ENCODE measurements around the gene KCNQ1.

- no peak for TF ChIP-seq POLR2A (IDR thresholded peaks at IDR 0.05)
- TF ChIP-seq, protein P1, sequence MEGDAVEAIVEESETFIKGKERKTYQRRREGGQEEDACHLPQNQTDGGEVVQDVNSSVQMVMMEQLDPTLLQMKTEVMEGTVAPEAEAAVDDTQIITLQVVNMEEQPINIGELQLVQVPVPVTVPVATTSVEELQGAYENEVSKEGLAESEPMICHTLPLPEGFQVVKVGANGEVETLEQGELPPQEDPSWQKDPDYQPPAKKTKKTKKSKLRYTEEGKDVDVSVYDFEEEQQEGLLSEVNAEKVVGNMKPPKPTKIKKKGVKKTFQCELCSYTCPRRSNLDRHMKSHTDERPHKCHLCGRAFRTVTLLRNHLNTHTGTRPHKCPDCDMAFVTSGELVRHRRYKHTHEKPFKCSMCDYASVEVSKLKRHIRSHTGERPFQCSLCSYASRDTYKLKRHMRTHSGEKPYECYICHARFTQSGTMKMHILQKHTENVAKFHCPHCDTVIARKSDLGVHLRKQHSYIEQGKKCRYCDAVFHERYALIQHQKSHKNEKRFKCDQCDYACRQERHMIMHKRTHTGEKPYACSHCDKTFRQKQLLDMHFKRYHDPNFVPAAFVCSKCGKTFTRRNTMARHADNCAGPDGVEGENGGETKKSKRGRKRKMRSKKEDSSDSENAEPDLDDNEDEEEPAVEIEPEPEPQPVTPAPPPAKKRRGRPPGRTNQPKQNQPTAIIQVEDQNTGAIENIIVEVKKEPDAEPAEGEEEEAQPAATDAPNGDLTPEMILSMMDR (IDR thresholded peaks at IDR 0.05): no peak
- no peak for TF ChIP-seq POLR2AphosphoS5 (IDR thresholded peaks at IDR 0.05)
- no peak for TF ChIP-seq EP300 (IDR thresholded peaks at IDR 0.05; ENCODE audit: low read depth)
These were observed 279.3 kb downstream of the KCNQ1 start for GRCh38 chr11:2724104-2724503.
